ENCODE data around the gene LACRT. TPM values are rescaled to one million over a fixed set of nuclear protein-coding genes. Genes with fewer than 3 reads are reported as not detected.
"Not testable (repeated sequence)": the region's sequence is repeated elsewhere in the genome, so short reads cannot be mapped to it uniquely, and the experiment has no call there.

LACRT gene
- total RNA-seq (2014; rRNA removed; shearing (Covaris generic)) = not detected in 2 replicates

- DNase-seq (ENCODE audit: low read depth) = no peak
Observed at GRCh38 chr12:54634795-54635194, at the start of gene LACRT. Gene LACRT (minus strand): TSS chr12:54634895. CDS start chr12:54634841, 54 bp downstream.

GRCh38 chr12:54683398-54683797 lies 48.7 kb upstream of the LACRT start:
- no peak for DNase-seq (ENCODE audit: low read depth)

- DNase-seq (ENCODE audit: low read depth) = no peak
Observed at GRCh38 chr12:54682674-54683073, 48.0 kb upstream of the LACRT start.

GRCh38 chr12:54680374-54680773 lies 45.7 kb upstream of the LACRT start:
- DNase-seq (ENCODE audit: low read depth) = peak; percentile 7

- no peak for DNase-seq (ENCODE audit: low read depth)
Observed at GRCh38 chr12:54678131-54678530, 43.4 kb upstream of the LACRT start.

- no peak for DNase-seq (ENCODE audit: low read depth)
Observed at GRCh38 chr12:54667945-54668344, 33.2 kb upstream of the LACRT start.

GRCh38 chr12:54666008-54666407 lies 31.3 kb upstream of the LACRT start:
- no peak for DNase-seq (ENCODE audit: low read depth)

GRCh38 chr12:54665022-54665635 lies 30.4 kb upstream of the LACRT start:
- not testable (repeated sequence) for DNase-seq (ENCODE audit: low read depth)

GRCh38 chr12:54663603-54664002 lies 28.9 kb upstream of the LACRT start:
- DNase-seq (ENCODE audit: low read depth) = no peak

GRCh38 chr12:54662026-54662425 lies 27.3 kb upstream of the LACRT start:
- DNase-seq (ENCODE audit: low read depth) = no peak

- DNase-seq (ENCODE audit: low read depth) = no peak
Observed at GRCh38 chr12:54661048-54661447, 26.4 kb upstream of the LACRT start.

GRCh38 chr12:54660320-54660962 lies 25.7 kb upstream of the LACRT start:
- no peak for DNase-seq (ENCODE audit: low read depth)

GRCh38 chr12:54658306-54659264 lies 23.9 kb upstream of the LACRT start:
- peak; percentile 15 for DNase-seq (ENCODE audit: low read depth)

- no peak for DNase-seq (ENCODE audit: low read depth)
Observed at GRCh38 chr12:54657105-54657607, 22.5 kb upstream of the LACRT start.

- DNase-seq (ENCODE audit: low read depth) = no peak
Observed at GRCh38 chr12:54654926-54655325, 20.2 kb upstream of the LACRT start.

- DNase-seq (ENCODE audit: low read depth) = no peak
Observed at GRCh38 chr12:54653025-54653424, 18.3 kb upstream of the LACRT start.

- DNase-seq (ENCODE audit: low read depth) = no peak
Observed at GRCh38 chr12:54650889-54651288, 16.2 kb upstream of the LACRT start.

GRCh38 chr12:54650409-54650808 lies 15.7 kb upstream of the LACRT start:
- DNase-seq (ENCODE audit: low read depth) = peak; percentile 2

- no peak for DNase-seq (ENCODE audit: low read depth)
Observed at GRCh38 chr12:54649825-54650224, 15.1 kb upstream of the LACRT start.

- DNase-seq (ENCODE audit: low read depth) = no peak
Observed at GRCh38 chr12:54648265-54648664, 13.6 kb upstream of the LACRT start, which contains the start of gene DCD. Gene DCD (minus strand): TSS chr12:54648365. CDS start chr12:54648303, 62 bp downstream.

- no peak for DNase-seq (ENCODE audit: low read depth)
Observed at GRCh38 chr12:54641554-54641953, 6.9 kb upstream of the LACRT start.

- no peak for DNase-seq (ENCODE audit: low read depth)
Observed at GRCh38 chr12:54641089-54641488, 6.4 kb upstream of the LACRT start.
